Fibroblast of lung (primary cell): ENCODE data around the gene DHX57.
"Not testable (repeated sequence)": the region's sequence is repeated elsewhere in the genome, so short reads cannot be mapped to it uniquely, and the experiment has no call there.

ENCODE experiments used
- CTCF ChIP-seq, 2 donors: IDR thresholded peaks in 1 of 2; conservative IDR thresholded peaks in 1 of 2; 1 replicate in 1 of 2; 2 replicates in 1 of 2; pipeline ENCODE4 v1.5.1; 2011 to 2012; ENCODE audit warnings: low read length in 2 of 2, control low read depth in 1 of 2, inconsistent platforms in 1 of 2, low read depth in 1 of 2, mild to moderate bottlenecking in 1 of 2
- EZH2 ChIP-seq: IDR thresholded peaks from 2 replicates; pipeline ENCODE4 v1.5.1; 2012; ENCODE audit warnings: low read length, control low read depth, mild to moderate bottlenecking; ENCODE audit errors: missing control alignments

- not testable (repeated sequence) for TF ChIP-seq CTCF (conservative IDR thresholded peaks at IDR 0.05 in 1 of 2, IDR thresholded peaks at IDR 0.05 in 1 of 2; ENCODE audit: low read depth in 1 of 2, low read length in 2 of 2); EZH2
Measured at GRCh38 chr2:38792321-38792720, 83.4 kb downstream of the DHX57 start.
